Nephron progenitor cell (in vitro differentiated cells): ENCODE results near the gene LAMA2.

Experiments used
- DNase-seq: peaks from one replicate; pipeline ENCODE4 v3.0.0; 2021
- H3K27ac Mint-ChIP-seq: 2 replicates; pipeline ENCODE4 v1.8.0; 2021; ENCODE audit warnings: mild to moderate bottlenecking, moderate library complexity, mixed read lengths
- H3K27me3 Mint-ChIP-seq: 2 replicates; pipeline ENCODE4 v1.8.0; 2021; ENCODE audit warnings: mild to moderate bottlenecking, low read depth, mixed read lengths; ENCODE audit not compliant: poor library complexity
- H3K36me3 Mint-ChIP-seq: 2 replicates; pipeline ENCODE4 v1.8.0; 2021; ENCODE audit warnings: low read depth, mixed read lengths
- H3K4me1 Mint-ChIP-seq: 2 replicates; pipeline ENCODE4 v1.8.0; 2021; ENCODE audit warnings: mixed read lengths
- H3K4me3 Mint-ChIP-seq: 2 replicates; pipeline ENCODE4 v1.8.0; 2021; ENCODE audit warnings: mild to moderate bottlenecking, moderate library complexity, mixed read lengths
- H3K9me3 Mint-ChIP-seq: 2 replicates; pipeline ENCODE4 v1.8.0; 2021; ENCODE audit warnings: mild to moderate bottlenecking, moderate library complexity, mixed read lengths
- TF ChIP-seq, protein P1 (sequence below): fragments of 200-600 bp; sonication (generic); IDR thresholded peaks from 2 replicates; pipeline ENCODE4 v1.5.0; 2021; ENCODE audit warnings: antibody characterized with exemption

Gene LAMA2

DNA sequence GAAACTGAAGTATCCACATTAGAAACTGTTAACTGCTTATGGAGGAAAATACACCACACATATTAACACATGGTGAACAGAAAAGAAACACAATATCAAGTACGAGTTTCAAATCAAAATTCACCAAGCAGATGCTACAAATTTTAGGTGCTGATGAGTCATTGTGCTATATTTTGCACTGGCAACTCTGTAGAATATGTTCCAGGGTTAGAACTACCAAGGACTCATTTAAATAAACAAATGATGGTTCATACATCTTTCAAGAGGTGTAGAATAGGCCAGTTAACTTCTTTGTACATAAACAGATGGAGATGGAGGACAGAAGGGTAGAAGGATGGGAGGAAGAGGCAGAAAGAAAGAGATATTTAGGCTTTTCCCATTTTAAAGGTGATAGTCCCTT, 642.1 kb downstream of the LAMA2 start:
- no peak for DNase-seq
- Mint-ChIP-seq H3K9me3 (no peaks in the 10 kb centered on the region), H3K27ac (no peak overlapping the region), H3K4me3 (no peak overlapping the region), H3K4me1 (peaks cover 9% of the 10 kb centered on the region), H3K27me3 (no peaks in the 10 kb centered on the region), H3K36me3 (no peaks in the 10 kb centered on the region)
- TF ChIP-seq, protein P1, sequence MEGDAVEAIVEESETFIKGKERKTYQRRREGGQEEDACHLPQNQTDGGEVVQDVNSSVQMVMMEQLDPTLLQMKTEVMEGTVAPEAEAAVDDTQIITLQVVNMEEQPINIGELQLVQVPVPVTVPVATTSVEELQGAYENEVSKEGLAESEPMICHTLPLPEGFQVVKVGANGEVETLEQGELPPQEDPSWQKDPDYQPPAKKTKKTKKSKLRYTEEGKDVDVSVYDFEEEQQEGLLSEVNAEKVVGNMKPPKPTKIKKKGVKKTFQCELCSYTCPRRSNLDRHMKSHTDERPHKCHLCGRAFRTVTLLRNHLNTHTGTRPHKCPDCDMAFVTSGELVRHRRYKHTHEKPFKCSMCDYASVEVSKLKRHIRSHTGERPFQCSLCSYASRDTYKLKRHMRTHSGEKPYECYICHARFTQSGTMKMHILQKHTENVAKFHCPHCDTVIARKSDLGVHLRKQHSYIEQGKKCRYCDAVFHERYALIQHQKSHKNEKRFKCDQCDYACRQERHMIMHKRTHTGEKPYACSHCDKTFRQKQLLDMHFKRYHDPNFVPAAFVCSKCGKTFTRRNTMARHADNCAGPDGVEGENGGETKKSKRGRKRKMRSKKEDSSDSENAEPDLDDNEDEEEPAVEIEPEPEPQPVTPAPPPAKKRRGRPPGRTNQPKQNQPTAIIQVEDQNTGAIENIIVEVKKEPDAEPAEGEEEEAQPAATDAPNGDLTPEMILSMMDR: no peak

DNA sequence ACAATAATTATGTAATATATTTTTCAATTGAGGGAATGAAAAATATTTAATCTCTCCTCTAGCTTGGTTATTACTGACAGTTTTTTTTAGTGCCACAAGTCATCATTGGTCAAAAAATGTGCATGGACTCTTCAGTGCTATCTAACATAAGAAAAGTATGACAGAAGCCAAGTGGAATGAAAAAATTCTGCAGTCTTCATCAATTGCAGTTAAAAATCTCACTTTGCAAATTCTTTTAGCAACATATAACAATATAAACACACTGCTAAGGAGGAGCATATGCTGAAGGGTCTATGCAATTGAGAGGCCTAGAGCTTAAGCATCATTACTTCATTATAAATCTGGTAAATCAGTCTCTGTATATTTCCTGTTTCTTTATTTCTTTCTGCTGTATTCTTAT, 652.0 kb downstream of the LAMA2 start:
- no peaks in the 10 kb centered on the region for H3K4me1 Mint-ChIP-seq
- H3K36me3 Mint-ChIP-seq: no peaks in the 10 kb centered on the region
- DNase-seq: no peak
- no peak overlapping the region for H3K27ac Mint-ChIP-seq
- TF ChIP-seq, protein P1: no peak
- H3K9me3 Mint-ChIP-seq: peaks cover 7% of the 10 kb centered on the region
- no peak overlapping the region for H3K4me3 Mint-ChIP-seq
- no peaks in the 10 kb centered on the region for H3K27me3 Mint-ChIP-seq

GRCh38 chr6:129536271-129536670, 653.3 kb downstream of the LAMA2 start:
- peaks cover 7% of the 10 kb centered on the region for H3K9me3 Mint-ChIP-seq
- TF ChIP-seq, protein P1: no peak
- H3K4me1 Mint-ChIP-seq: no peaks in the 10 kb centered on the region
- DNase-seq: no peak
- no peak overlapping the region for H3K4me3 Mint-ChIP-seq
- no peak overlapping the region for H3K27ac Mint-ChIP-seq
- H3K27me3 Mint-ChIP-seq: no peaks in the 10 kb centered on the region
- H3K36me3 Mint-ChIP-seq: no peaks in the 10 kb centered on the region

DNA sequence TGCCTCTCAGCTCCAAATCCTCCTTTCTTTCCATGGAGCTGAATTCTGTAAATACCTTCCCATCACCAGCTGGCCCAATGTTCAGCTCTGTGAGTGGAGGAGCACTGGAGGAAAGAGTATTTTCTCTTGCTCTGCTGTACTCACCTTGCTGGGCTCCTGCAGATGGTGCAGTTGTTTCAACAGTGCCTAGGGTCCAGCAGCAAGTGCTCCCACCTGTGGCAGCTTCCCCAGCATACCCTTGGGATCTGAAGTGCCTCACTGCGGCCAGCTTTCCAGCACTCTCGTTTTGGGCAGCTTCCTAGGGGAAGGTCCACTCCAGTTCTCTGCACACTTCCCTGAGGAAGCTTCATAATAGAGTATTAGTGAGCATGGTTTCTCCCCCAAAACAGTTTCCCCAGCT, 656.1 kb downstream of the LAMA2 start:
- DNase-seq: no peak
- peaks cover 1% of the 10 kb centered on the region for H3K9me3 Mint-ChIP-seq
- TF ChIP-seq, protein P1: no peak

GRCh38 chr6:129542705-129543104, 659.8 kb downstream of the LAMA2 start:
- Mint-ChIP-seq H3K4me1 (peaks cover 5% of the 10 kb centered on the region), H3K27me3 (no peaks in the 10 kb centered on the region), H3K4me3 (no peak overlapping the region), H3K27ac (no peak overlapping the region), H3K36me3 (no peaks in the 10 kb centered on the region), H3K9me3 (no peaks in the 10 kb centered on the region)
- TF ChIP-seq, protein P1: no peak
- DNase-seq: no peak

More for the DNA sequence above, 656.1 kb downstream of the LAMA2 start:
- Mint-ChIP-seq H3K4me1 (no peaks in the 10 kb centered on the region), H3K36me3 (no peaks in the 10 kb centered on the region), H3K4me3 (no peak overlapping the region), H3K27me3 (no peaks in the 10 kb centered on the region), H3K27ac (no peak overlapping the region)

DNA sequence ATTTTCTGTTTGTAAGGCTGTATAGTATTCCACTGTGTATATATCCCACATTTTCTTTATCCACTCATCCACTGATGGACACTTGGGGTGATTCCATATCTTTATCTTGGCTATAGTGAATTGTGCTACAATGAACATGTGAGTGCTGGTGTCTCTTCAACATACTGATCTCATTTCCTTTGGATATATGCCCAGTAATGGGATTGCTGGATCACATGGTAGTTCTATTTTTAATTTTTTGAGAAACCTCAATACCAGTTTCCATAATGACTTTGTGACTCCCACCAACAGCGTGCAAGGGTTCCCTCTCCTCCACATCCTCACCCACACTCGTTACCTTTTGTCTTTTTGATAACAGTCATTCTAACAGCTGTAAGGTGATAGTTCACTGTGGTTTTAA, 661.0 kb downstream of the LAMA2 start:
- DNase-seq: no peak
- TF ChIP-seq, protein P1: no peak
- Mint-ChIP-seq H3K36me3 (no peaks in the 10 kb centered on the region), H3K4me1 (peaks cover 5% of the 10 kb centered on the region), H3K9me3 (no peaks in the 10 kb centered on the region), H3K27me3 (no peaks in the 10 kb centered on the region), H3K27ac (no peak overlapping the region), H3K4me3 (no peak overlapping the region)
